ENCODE measurements around the gene DNAJC1. TPM values are rescaled to one million over a fixed set of nuclear protein-coding genes. Genes with fewer than 3 reads are reported as not detected.

Gene DNAJC1
- total and polyA plus RNA-seq, 2 of the 4 experiments (the other 2 are of a cell fraction) = 12.7 to 13.3 TPM

DNA sequence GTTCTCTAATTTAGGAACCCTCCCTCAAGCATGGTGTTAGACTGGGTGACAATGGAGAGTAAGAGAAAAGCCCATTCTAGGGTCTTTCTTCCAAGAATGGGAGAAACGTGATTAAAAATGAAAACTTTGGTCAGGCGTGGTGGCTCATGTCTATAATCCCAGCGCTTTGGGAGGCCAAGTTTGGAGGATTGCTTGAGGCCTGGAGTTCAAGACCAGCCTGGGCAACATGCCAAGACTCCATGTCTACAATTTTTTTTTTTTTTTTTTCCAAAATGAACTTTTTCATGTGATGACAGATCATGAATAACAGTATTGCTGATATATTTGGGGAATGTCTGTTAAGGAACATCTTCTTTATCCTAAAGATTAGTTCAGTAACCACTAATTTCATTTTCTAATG lies 274.9 kb downstream of the DNAJC1 start:
- ATAC-seq (ENCODE audit: low read depth) = no peak
- Histone ChIP-seq H3K36me3 (ENCODE audit: control insufficient read depth, insufficient read depth, low read length) (peaks cover 5% of the 10 kb centered on the region), H3K23ac (ENCODE audit: low read depth, low read length) (no peak overlapping the region), H2AK5ac (ENCODE audit: low read depth, low read length) (no peak overlapping the region), H2BK120ac (ENCODE audit: low read depth, low read length) (no peak overlapping the region), H4K8ac (ENCODE audit: low read depth in 2 of 2, low read length in 2 of 2) (no peak overlapping the region), H4K91ac (ENCODE audit: insufficient read depth, low read depth, low read length) (no peak overlapping the region), H3K4me3 (ENCODE audit: insufficient read depth, low read depth, low read length) (no peak overlapping the region), H3K27ac (ENCODE audit: insufficient read depth, low read length) (no peak overlapping the region), H3K4me1 (ENCODE audit: control insufficient read depth, insufficient read depth, low read length) (peaks cover 4% of the 10 kb centered on the region), H2AK9ac (replicated peaks; ENCODE audit: low read depth, low read length, poor library complexity) (no peak overlapping the region), H3K4ac (ENCODE audit: low read depth, low read length) (no peak overlapping the region), H4K20me1 (ENCODE audit: insufficient read depth, low read length) (peaks cover 10% of the 10 kb centered on the region; the same call in 1 of the 2 replicates), H3K18ac (ENCODE audit: low read depth, low read length) (no peak overlapping the region), H3K9me1 (ENCODE audit: insufficient read depth, low read length) (peaks cover 5% of the 10 kb centered on the region), H2BK15ac (ENCODE audit: low read depth, low read length) (no peak overlapping the region), H3K9ac (ENCODE audit: low read depth, low read length) (no peak overlapping the region), H3K79me1 (ENCODE audit: low read depth in 1 of 2, low read length in 2 of 2) (peaks cover under 1 to 35% of the 10 kb centered on the region in 2 experiments; a peak in 3 of 4 replicates), H3K9me3 (ENCODE audit: control insufficient read depth, insufficient read depth, low read length) (no peaks in the 10 kb centered on the region), H3K14ac (replicated peaks; ENCODE audit: low read depth, low read length) (no peak overlapping the region), H2BK5ac (ENCODE audit: low read depth, low read length, poor library complexity, severe bottlenecking) (no peak overlapping the region), H3K4me2 (ENCODE audit: low read depth, low read length) (no peak overlapping the region), H3K56ac (ENCODE audit: extremely low read depth, insufficient read depth, low read length) (no peak overlapping the region), H2BK20ac (ENCODE audit: low read depth, low read length) (no peak overlapping the region), H4K5ac (ENCODE audit: low read depth, low read length) (no peak overlapping the region), H2AFZ (replicated peaks; ENCODE audit: low read length, poor library complexity) (no peak overlapping the region), H3K27me3 (ENCODE audit: control insufficient read depth, insufficient read depth, low read length) (no peaks in the 10 kb centered on the region)
- TF ChIP-seq, protein P1, sequence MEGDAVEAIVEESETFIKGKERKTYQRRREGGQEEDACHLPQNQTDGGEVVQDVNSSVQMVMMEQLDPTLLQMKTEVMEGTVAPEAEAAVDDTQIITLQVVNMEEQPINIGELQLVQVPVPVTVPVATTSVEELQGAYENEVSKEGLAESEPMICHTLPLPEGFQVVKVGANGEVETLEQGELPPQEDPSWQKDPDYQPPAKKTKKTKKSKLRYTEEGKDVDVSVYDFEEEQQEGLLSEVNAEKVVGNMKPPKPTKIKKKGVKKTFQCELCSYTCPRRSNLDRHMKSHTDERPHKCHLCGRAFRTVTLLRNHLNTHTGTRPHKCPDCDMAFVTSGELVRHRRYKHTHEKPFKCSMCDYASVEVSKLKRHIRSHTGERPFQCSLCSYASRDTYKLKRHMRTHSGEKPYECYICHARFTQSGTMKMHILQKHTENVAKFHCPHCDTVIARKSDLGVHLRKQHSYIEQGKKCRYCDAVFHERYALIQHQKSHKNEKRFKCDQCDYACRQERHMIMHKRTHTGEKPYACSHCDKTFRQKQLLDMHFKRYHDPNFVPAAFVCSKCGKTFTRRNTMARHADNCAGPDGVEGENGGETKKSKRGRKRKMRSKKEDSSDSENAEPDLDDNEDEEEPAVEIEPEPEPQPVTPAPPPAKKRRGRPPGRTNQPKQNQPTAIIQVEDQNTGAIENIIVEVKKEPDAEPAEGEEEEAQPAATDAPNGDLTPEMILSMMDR (conservative IDR thresholded peaks at IDR 0.05; ENCODE audit: low read depth, low read length) = no peak
- TF ChIP-seq CHD1 (IDR thresholded peaks at IDR 0.05; ENCODE audit: low read depth, low read length) = no peak
- TF ChIP-seq, protein P2, sequence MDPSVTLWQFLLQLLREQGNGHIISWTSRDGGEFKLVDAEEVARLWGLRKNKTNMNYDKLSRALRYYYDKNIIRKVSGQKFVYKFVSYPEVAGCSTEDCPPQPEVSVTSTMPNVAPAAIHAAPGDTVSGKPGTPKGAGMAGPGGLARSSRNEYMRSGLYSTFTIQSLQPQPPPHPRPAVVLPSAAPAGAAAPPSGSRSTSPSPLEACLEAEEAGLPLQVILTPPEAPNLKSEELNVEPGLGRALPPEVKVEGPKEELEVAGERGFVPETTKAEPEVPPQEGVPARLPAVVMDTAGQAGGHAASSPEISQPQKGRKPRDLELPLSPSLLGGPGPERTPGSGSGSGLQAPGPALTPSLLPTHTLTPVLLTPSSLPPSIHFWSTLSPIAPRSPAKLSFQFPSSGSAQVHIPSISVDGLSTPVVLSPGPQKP (IDR thresholded peaks at IDR 0.05; ENCODE audit: borderline replicate concordance, low read depth, low read length) = no peak
- no peak for TF ChIP-seq MAFK (IDR thresholded peaks at IDR 0.05; ENCODE audit: low read depth, low read length)
- TF ChIP-seq RAD21 (IDR thresholded peaks at IDR 0.05; ENCODE audit: low read length) = no peak
- TF ChIP-seq SMC3 (IDR thresholded peaks at IDR 0.05; ENCODE audit: low read depth, low read length) = no peak
- TF ChIP-seq MAZ (IDR thresholded peaks at IDR 0.05; ENCODE audit: borderline replicate concordance, low read depth, low read length) = no peak
- no peak for TF ChIP-seq FOS (IDR thresholded peaks at IDR 0.05; ENCODE audit: low read depth, low read length)
- no peak for TF ChIP-seq RCOR1 (IDR thresholded peaks at IDR 0.05; ENCODE audit: insufficient replicate concordance, low read length)
- TF ChIP-seq MXI1 (IDR thresholded peaks at IDR 0.05; ENCODE audit: borderline replicate concordance, low read depth, low read length) = no peak
- TF ChIP-seq, protein P3, sequence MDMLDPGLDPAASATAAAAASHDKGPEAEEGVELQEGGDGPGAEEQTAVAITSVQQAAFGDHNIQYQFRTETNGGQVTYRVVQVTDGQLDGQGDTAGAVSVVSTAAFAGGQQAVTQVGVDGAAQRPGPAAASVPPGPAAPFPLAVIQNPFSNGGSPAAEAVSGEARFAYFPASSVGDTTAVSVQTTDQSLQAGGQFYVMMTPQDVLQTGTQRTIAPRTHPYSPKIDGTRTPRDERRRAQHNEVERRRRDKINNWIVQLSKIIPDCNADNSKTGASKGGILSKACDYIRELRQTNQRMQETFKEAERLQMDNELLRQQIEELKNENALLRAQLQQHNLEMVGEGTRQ (IDR thresholded peaks at IDR 0.05; ENCODE audit: low read depth, low read length) = no peak
- TF ChIP-seq NFE2L2 (IDR thresholded peaks at IDR 0.05; ENCODE audit: low read depth, low read length) = no peak
- no peak for TF ChIP-seq BHLHE40 (IDR thresholded peaks at IDR 0.05; ENCODE audit: low read depth, low read length)
- no peak for TF ChIP-seq CEBPB (IDR thresholded peaks at IDR 0.05; ENCODE audit: low read depth, low read length)
- TF ChIP-seq RFX5 (IDR thresholded peaks at IDR 0.05; ENCODE audit: low read depth, low read length) = no peak
- no peak for TF ChIP-seq POLR2A (IDR thresholded peaks at IDR 0.05; ENCODE audit: low read depth, low read length)
- dilution Hi-C loops (cut with HindIII; ENCODE audit: low sequenced_read_pairs, unreplicated experiment) = no loop called here
- no peak for DNase-seq
- BruUV-seq (replicated peaks) = no TSS peak
- CTCF ChIA-PET = interaction anchor here (0.6 kb wide), 1 partner anchor 203 kb away, joined by 4 read pairs; no protein-coding TSS in a partner anchor
- in situ Hi-C loops (cut with MboI; ENCODE audit: low sequenced_read_pairs) = loop anchor here (5.0 to 25.0 kb wide), 2 partner anchors 231 to 641 kb away; no protein-coding TSS in a partner anchor
- intact Hi-C loops (cut with micrococcal nuclease) = no loop called here
- 100% methylated on average over 1 of the region's 3 CpGs; no CpG with 5 or more reads in 1 of the 2 experiments for WGBS, 2 experiments (ENCODE audit: extremely low coverage in 2 of 2, insufficient read length in 1 of 2)
- POLR2A ChIA-PET (ENCODE audit: unreplicated experiment) = interaction anchor here (0.5 kb wide), 1 partner anchor 211 kb away, joined by 4 read pairs; no protein-coding TSS in a partner anchor

Measured in IMR-90 (cell line).